HepG2 (cell line): Measurements from ENCODE around the gene RMI2. TPM values are rescaled to one million over a fixed set of nuclear protein-coding genes. Genes with fewer than 3 reads are reported as not detected.

Experiments used
- DBP ChIP-seq: sonication (generic); formaldehyde crosslinking; IDR thresholded peaks from 2 replicates; pipeline ENCODE4 v1.4.0; 2020; ENCODE audit warnings: missing genetic modification reagents; ENCODE audit errors: not compliant biosample characterization
- FOXA1 ChIP-seq, 2 experiments: fragments of 450-650 bp in 1 of 2; sonication (generic) in 1 of 2; formaldehyde crosslinking in 1 of 2; IDR thresholded peaks; 2 replicates each; pipeline versions ENCODE4 v1.4.0 to v1.6.1; 2016 to 2020; ENCODE audit warnings: missing genetic modification reagents in 1 of 2
- GATAD2A ChIP-seq: IDR thresholded peaks from 2 replicates; pipeline ENCODE4 v1.6.1; 2016
- GRHL1 ChIP-seq: sonication (generic); formaldehyde crosslinking; conservative IDR thresholded peaks from 2 replicates; pipeline ENCODE4 v1.8.0; 2022; ENCODE audit warnings: missing genetic modification reagents
- MTA1 ChIP-seq: sonication (generic); formaldehyde crosslinking; IDR thresholded peaks from 2 replicates; pipeline ENCODE4 v1.4.0; 2020; ENCODE audit warnings: missing genetic modification reagents, mild to moderate bottlenecking, borderline replicate concordance
- NFE2 ChIP-seq: sonication (generic); formaldehyde crosslinking; IDR thresholded peaks from 2 replicates; pipeline ENCODE4 v1.4.0; 2020; ENCODE audit warnings: missing genetic modification reagents
- PITX1 ChIP-seq: sonication (generic); formaldehyde crosslinking; IDR thresholded peaks from 2 replicates; pipeline ENCODE4 v1.5.1; 2020; ENCODE audit warnings: mild to moderate bottlenecking, missing genetic modification reagents
- ZC3H4 ChIP-seq: sonication (generic); formaldehyde crosslinking; IDR thresholded peaks from 2 replicates; pipeline ENCODE4 v1.4.0; 2020; ENCODE audit warnings: missing genetic modification reagents, borderline replicate concordance
- ZFX ChIP-seq: sonication (generic); formaldehyde crosslinking; IDR thresholded peaks from 2 replicates; pipeline ENCODE4 v1.4.0; 2020; ENCODE audit warnings: mild to moderate bottlenecking, low read depth, missing genetic modification reagents, moderate library complexity
- ZKSCAN5 ChIP-seq: sonication (generic); formaldehyde crosslinking; IDR thresholded peaks from 2 replicates; pipeline ENCODE4 v1.5.1; 2020; ENCODE audit warnings: mild to moderate bottlenecking, missing genetic modification reagents
- ZNF281 ChIP-seq: sonication (generic); formaldehyde crosslinking; IDR thresholded peaks from 2 replicates; pipeline ENCODE4 v1.4.0; 2020; ENCODE audit warnings: missing genetic modification reagents, borderline replicate concordance
- ZNF362 ChIP-seq: sonication (generic); formaldehyde crosslinking; IDR thresholded peaks from 2 replicates; pipeline ENCODE4 v1.4.0; 2020; ENCODE audit warnings: missing genetic modification reagents, mild to moderate bottlenecking, borderline replicate concordance
- ZNF367 ChIP-seq: sonication (generic); formaldehyde crosslinking; IDR thresholded peaks from 2 replicates; pipeline ENCODE4 v1.4.0; 2020; ENCODE audit warnings: missing genetic modification reagents, borderline replicate concordance
- ZNF687 ChIP-seq: sonication (generic); formaldehyde crosslinking; IDR thresholded peaks from 2 replicates; pipeline ENCODE4 v1.5.1; 2020; ENCODE audit warnings: mild to moderate bottlenecking, missing genetic modification reagents, moderate library complexity
- ZNF691 ChIP-seq: sonication (generic); formaldehyde crosslinking; IDR thresholded peaks from 2 replicates; pipeline ENCODE4 v1.4.0; 2020; ENCODE audit warnings: missing genetic modification reagents, low read depth, mild to moderate bottlenecking, borderline replicate concordance
- ZNF766 ChIP-seq: sonication (generic); formaldehyde crosslinking; IDR thresholded peaks from 2 replicates; pipeline ENCODE4 v1.5.0; 2020; ENCODE audit warnings: missing genetic modification reagents, borderline replicate concordance
- polyA plus RNA-seq, 8 experiments: library from polyadenylated mRNA; depleted of rRNA in 3 of 8; stranded (reverse) in 7 of 8; unstranded in 1 of 8; fragments of >200 nt; fragmentation: Illumina TruSeq in 4 of 8; extraction: Trizol in 4 of 8; gene quantifications; 2 replicates each; pipeline versions ENCODE4 v1.2.1 to v1.2.3, GENCODE V29; 2011 to 2016; ENCODE audit warnings: low read depth in 4 of 8, missing spikeins in 1 of 8, mixed read lengths in 1 of 8; ENCODE audit not compliant: insufficient read depth in 1 of 8
- total RNA-seq, 5 experiments: library from RNA; depleted of rRNA; stranded (reverse); fragments of >200 nt; fragmentation: Illumina TruSeq; extraction: Trizol; gene quantifications; 2 replicates each; pipeline ENCODE4 v1.2.3, GENCODE V29; 2016; ENCODE audit warnings: low read depth in 1 of 5

Gene RMI2
- total and polyA plus RNA-seq, 2 of the 13 experiments (the other 11 are each of a cell fraction or from before 2014, with no cell fraction given) = 24.5 to 55.7 TPM

GRCh38 chr16:11340710-11341109 is 4.5 kb upstream of the RMI2 start (continued):
- TF ChIP-seq ZNF281 (CRISPR knock-in tag) (peak; percentile 85), DBP (CRISPR knock-in tag) (no peak), MTA1 (CRISPR knock-in tag) (peak; percentile 67; the same call in 1 of the 2 replicates), ZNF687 (CRISPR knock-in tag) (peak; percentile 57), ZFX (CRISPR knock-in tag) (peak; percentile 57; the same call in 1 of the 2 replicates), FOXA1 (IDR thresholded peaks at IDR 0.05) (no peak), FOXA1 (CRISPR knock-in tag; IDR thresholded peaks at IDR 0.05) (peak; percentile 48; the same call in 1 of the 2 replicates), GRHL1 (CRISPR knock-in tag) (no peak), NFE2 (CRISPR knock-in tag) (no peak), ZNF367 (no peak), ZNF766 (0 out of 2 replicates have a peak, but pooled peaks have one; percentile 39), ZNF362 (no peak), GATAD2A (peak; percentile 74), ZKSCAN5 (CRISPR knock-in tag) (no peak), ZNF691 (no peak), PITX1 (CRISPR knock-in tag) (peak; percentile 69; the same call in 1 of the 2 replicates), ZC3H4 (CRISPR knock-in tag) (no peak)
